H1 (cell line): ENCODE data around the gene ABLIM1. TPM values are rescaled to one million over a fixed set of nuclear protein-coding genes. Genes with fewer than 3 reads are reported as not detected.

Experiments used
- CTCF ChIA-PET: fragments of 300-600 bp; sonication (Branson Sonifier 250); formaldehyde crosslinking; loops from one replicate; lab custom pipeline; 2021; ENCODE audit not compliant: partially characterized antibody; lab: Charles Lee
- POLR2A ChIA-PET: fragments of 300-600 bp; sonication (Branson Sonifier 250); formaldehyde crosslinking; loops from one replicate; lab custom pipeline; 2021; ENCODE audit warnings: inconsistent platforms; ENCODE audit not compliant: partially characterized antibody; lab: Charles Lee
- DNase-seq, 2 experiments: peaks; one replicate each; pipeline versions ENCODE4 v3.0.0 to v3.0.0-alpha.2; 2010 to 2022; ENCODE audit warnings: low spot score in 2 of 2, low read depth in 1 of 2, mixed read lengths in 1 of 2
- FAIRE-seq: peaks from 2 replicates; lab custom pipeline; 2011; peaks lifted over from hg19 to GRCh38; lab: Jason Lieb, UNC
- H2AFZ ChIP-seq: 2 replicates; pipeline ENCODE4 v1.8.1; 2012; ENCODE audit warnings: low read length, inconsistent platforms
- H2AK5ac ChIP-seq: 2 replicates; pipeline ENCODE4 v1.6.1; 2013; ENCODE audit warnings: low read depth, low read length
- H2BK120ac ChIP-seq: replicated peaks from 2 replicates; pipeline ENCODE3; 2013; ENCODE audit warnings: low read depth, low read length, inconsistent platforms
- H2BK12ac ChIP-seq: 2 replicates; pipeline ENCODE4 v1.6.1; 2013; ENCODE audit warnings: low read depth, low read length
- H2BK15ac ChIP-seq: 2 replicates; pipeline ENCODE4 v1.6.1; 2013; ENCODE audit warnings: low read length
- H2BK20ac ChIP-seq: 2 replicates; pipeline ENCODE4 v1.6.1; 2013; ENCODE audit warnings: low read length
- H2BK5ac ChIP-seq: 2 replicates; pipeline ENCODE4 v1.6.1; 2013; ENCODE audit warnings: low read depth, low read length
- H3K14ac ChIP-seq: 2 replicates; pipeline ENCODE4 v1.6.1; 2013; ENCODE audit warnings: inconsistent platforms; ENCODE audit not compliant: insufficient read length
- H3K18ac ChIP-seq: 2 replicates; pipeline ENCODE4 v1.6.1; 2013; ENCODE audit warnings: low read length; ENCODE audit errors: extremely low read depth
- H3K23ac ChIP-seq: 2 replicates; pipeline ENCODE4 v1.6.1; 2013; ENCODE audit warnings: inconsistent platforms; ENCODE audit not compliant: insufficient read length
- H3K23me2 ChIP-seq: 2 replicates; pipeline ENCODE4 v1.6.1; 2013; ENCODE audit warnings: low read depth, low read length
- H3K27ac ChIP-seq: 2 replicates; pipeline ENCODE4 v1.6.1; 2011; ENCODE audit warnings: low read depth, low read length, inconsistent platforms
- H3K27me3 ChIP-seq, 4 experiments: replicated peaks in 1 of 4; 1 replicate in 1 of 4; 2 replicates in 3 of 4; pipeline versions ENCODE4 v1.6.1 to v1.8.1; 2011 to 2013; ENCODE audit warnings: low read length in 3 of 4, mild to moderate bottlenecking in 3 of 4, inconsistent platforms in 2 of 4, mixed read lengths in 2 of 4, moderate library complexity in 1 of 4; ENCODE audit not compliant: control insufficient read depth in 3 of 4, insufficient read depth in 3 of 4; ENCODE audit errors: extremely low read depth in 1 of 4
- H3K36me3 ChIP-seq, 4 experiments: 2 replicates each; pipeline versions ENCODE4 v1.6.1 to v1.8.1; 2011 to 2013; ENCODE audit warnings: mild to moderate bottlenecking in 4 of 4, low read length in 3 of 4, moderate library complexity in 2 of 4, control low read depth in 1 of 4, inconsistent platforms in 1 of 4; ENCODE audit not compliant: insufficient read depth in 4 of 4, control insufficient read depth in 2 of 4
- H3K4ac ChIP-seq: replicated peaks from 2 replicates; pipeline ENCODE3; 2013; ENCODE audit warnings: low read length, low read depth, mixed read lengths, inconsistent platforms; ENCODE audit not compliant: insufficient read length
- H3K4me1 ChIP-seq, 4 experiments: replicated peaks in 1 of 4; 1 replicate in 1 of 4; 2 replicates in 3 of 4; pipeline versions ENCODE4 v1.6.1 to v1.8.1; 2011 to 2013; ENCODE audit warnings: low read length in 3 of 4, inconsistent platforms in 2 of 4, mixed read lengths in 1 of 4; ENCODE audit not compliant: insufficient read depth in 4 of 4, control insufficient read depth in 3 of 4
- H3K4me2 ChIP-seq, 2 experiments: 2 replicates each; pipeline versions ENCODE4 v1.6.1 to v1.8.1; 2011 to 2013; ENCODE audit warnings: low read depth in 2 of 2, low read length in 2 of 2, control low read depth in 1 of 2, inconsistent platforms in 1 of 2, mild to moderate bottlenecking in 1 of 2; ENCODE audit not compliant: insufficient read depth in 1 of 2
- H3K4me3 ChIP-seq, 4 experiments: fragments of 200-600, 300-600 bp in 1 of 4; sonication (generic), shearing (Covaris generic), sonication (Bioruptor Twin) in 1 of 4; 2 replicates each; pipeline versions ENCODE4 v1.5.1 to v1.8.1; 2011 to 2016; ENCODE audit warnings: low read length in 4 of 4, low read depth in 3 of 4, control low read depth in 2 of 4, inconsistent platforms in 2 of 4, mild to moderate bottlenecking in 2 of 4, mixed read lengths in 1 of 4, moderate library complexity in 1 of 4; ENCODE audit not compliant: insufficient read depth in 2 of 4; ENCODE audit errors: extremely low read depth in 1 of 4
- H3K56ac ChIP-seq: replicated peaks from 2 replicates; pipeline ENCODE3; 2013; ENCODE audit warnings: low read depth, mild to moderate bottlenecking, mixed read lengths, low read length, inconsistent platforms; ENCODE audit not compliant: insufficient read length
- H3K79me1 ChIP-seq: 2 replicates; pipeline ENCODE4 v1.6.1; 2013; ENCODE audit warnings: low read depth, low read length, control low read depth
- H3K79me2 ChIP-seq, 2 experiments: 2 replicates each; pipeline versions ENCODE4 v1.6.1 to v1.8.1; 2012 to 2013; ENCODE audit warnings: low read length in 2 of 2, mild to moderate bottlenecking in 2 of 2, inconsistent platforms in 1 of 2; ENCODE audit not compliant: insufficient read depth in 2 of 2, control insufficient read depth in 1 of 2
- H3K9ac ChIP-seq, 4 experiments: replicated peaks in 1 of 4; 1 replicate in 1 of 4; 2 replicates in 3 of 4; pipeline versions ENCODE4 v1.6.1 to v1.8.1; 2011 to 2013; ENCODE audit warnings: low read depth in 3 of 4, low read length in 3 of 4, control low read depth in 2 of 4, mild to moderate bottlenecking in 2 of 4, moderate library complexity in 2 of 4, inconsistent platforms in 1 of 4; ENCODE audit errors: extremely low read depth in 1 of 4
- H3K9me3 ChIP-seq, 2 experiments: 2 replicates each; pipeline versions ENCODE4 v1.6.1 to v1.8.1; 2012 to 2013; ENCODE audit warnings: mild to moderate bottlenecking in 2 of 2, moderate library complexity in 2 of 2, control low read depth in 1 of 2, inconsistent platforms in 1 of 2, low read depth in 1 of 2, low read length in 1 of 2, mixed read lengths in 1 of 2; ENCODE audit not compliant: insufficient read depth in 2 of 2
- H4K20me1 ChIP-seq, 2 experiments: replicated peaks in 1 of 2; 2 replicates each; pipeline versions ENCODE3 to v1.8.1; 2011 to 2013; ENCODE audit warnings: inconsistent platforms in 2 of 2, low read length in 2 of 2, mild to moderate bottlenecking in 1 of 2; ENCODE audit not compliant: insufficient read depth in 2 of 2, control insufficient read depth in 1 of 2
- H4K5ac ChIP-seq: 2 replicates; pipeline ENCODE4 v1.6.1; 2013; ENCODE audit warnings: low read length, low read depth, mixed read lengths, inconsistent platforms; ENCODE audit not compliant: insufficient read length
- H4K8ac ChIP-seq: 2 replicates; pipeline ENCODE4 v1.8.0; 2013; ENCODE audit warnings: mild to moderate bottlenecking, moderate library complexity, low read length, inconsistent platforms; ENCODE audit not compliant: insufficient read depth; ENCODE audit errors: extremely low read depth
- H4K91ac ChIP-seq: replicated peaks from 2 replicates; pipeline ENCODE3; 2013; ENCODE audit warnings: low read length, mixed read lengths, inconsistent platforms; ENCODE audit not compliant: insufficient read length
- CHD1 ChIP-seq: IDR thresholded peaks from 2 replicates; pipeline ENCODE4 v1.6.1; 2012; ENCODE audit warnings: low read depth, low read length, improper control_type of control experiment
- E2F6 ChIP-seq: IDR thresholded peaks from 2 replicates; pipeline ENCODE4 v1.6.1; 2012; ENCODE audit warnings: inconsistent platforms
- MAX ChIP-seq: IDR thresholded peaks from 2 replicates; pipeline ENCODE4 v1.6.1; 2012; ENCODE audit warnings: inconsistent platforms
- POLR2A ChIP-seq, 2 experiments: IDR thresholded peaks; 1 replicate in 1 of 2; 2 replicates in 1 of 2; pipeline ENCODE4 v1.6.1; 2011; ENCODE audit warnings: low read depth in 2 of 2, low read length in 2 of 2, mild to moderate bottlenecking in 2 of 2; ENCODE audit errors: control extremely low read depth in 1 of 2
- RAD21 ChIP-seq, 2 experiments: IDR thresholded peaks in 1 of 2; conservative IDR thresholded peaks in 1 of 2; 2 replicates each; pipeline ENCODE4 v1.6.1; 2011; ENCODE audit warnings: low read depth in 2 of 2, low read length in 2 of 2, improper control_type of control experiment in 1 of 2, inconsistent platforms in 1 of 2, mild to moderate bottlenecking in 1 of 2, moderate library complexity in 1 of 2
- RNF2 ChIP-seq: fragments of 200-900, 300-1000 bp; sonication (generic); IDR thresholded peaks from 2 replicates; pipeline ENCODE4 v1.7.1; 2016; ENCODE audit warnings: borderline replicate concordance, low read depth, mild to moderate bottlenecking, antibody characterized with exemption, low read length; ENCODE audit not compliant: poor library complexity, severe bottlenecking; ENCODE audit errors: missing control alignments
- TBP ChIP-seq: IDR thresholded peaks from 2 replicates; pipeline ENCODE4 v1.6.1; 2011; ENCODE audit warnings: low read depth, low read length, improper control_type of control experiment
- WGBS, 2 experiments: shearing (Covaris generic) in 1 of 2; methylation state at CpG; one replicate each; pipeline versions ENCODE4 v1.1.6 to v1.1.7; 2013 to 2015; ENCODE audit warnings: low lambda C conversion rate in 2 of 2, mixed read lengths in 2 of 2, inconsistent platforms in 1 of 2, low coverage in 1 of 2, missing lambda C conversion rate in 1 of 2; ENCODE audit not compliant: insufficient replicate concordance in 2 of 2, insufficient coverage in 1 of 2, insufficient read length in 1 of 2; ENCODE audit errors: extremely low coverage in 1 of 2, missing lambda C conversion rate in 1 of 2; 5-methylcytosine and 5-hydroxymethylcytosine counted together
- polyA plus RNA-seq, 7 experiments: library from polyadenylated mRNA; depleted of rRNA in 3 of 7; stranded (reverse) in 5 of 7; unstranded in 2 of 7; fragments of >200 nt in 5 of 7; fragments of 200-250 nt in 2 of 7; gene quantifications; 1 replicate in 5 of 7; 2 replicates in 1 of 7; 4 replicates in 1 of 7; pipeline versions ENCODE4 v1.2.1 to v1.2.3, GENCODE V29; 2011 to 2013; ENCODE audit warnings: missing spikeins in 2 of 7, mixed read lengths in 2 of 7
- total RNA-seq: library from RNA; stranded (reverse); fragmentation: NEBNext Ultra II Directional; extraction: Animal tissue kit (Norgen Biotek cat#: 25700); gene quantifications from 2 replicates; pipeline ENCODE4 v1.2.1, GENCODE V29; 2021

ABLIM1 gene
- total and polyA plus RNA-seq, 2 of the 8 experiments (the other 6 are each of a cell fraction or from before 2014, with no cell fraction given): 51.2 to 51.7 TPM

GRCh38 chr10:114403541-114404161, 254.4 kb downstream of the ABLIM1 start:
- H4K91ac ChIP-seq: no peak overlapping the region
- H3K4me3 ChIP-seq: peak overlapping the region; percentile 59 to 75 (median 64)
- H4K5ac ChIP-seq: no peak overlapping the region
- peak overlapping the region; percentile 16; the same call in 1 of the 2 replicates for H2AFZ ChIP-seq
- H3K36me3 ChIP-seq: no peaks in the 10 kb centered on the region
- H3K4me2 ChIP-seq: peak overlapping the region; percentile 91 to 94
- POLR2A ChIA-PET: interaction anchor here (1.5 to 1.7 kb wide), 2 partner anchors 25 to 100 kb away, joined by 3 to 4 read pairs; no protein-coding TSS in a partner anchor
- no peak overlapping the region for H2BK15ac ChIP-seq
- peak overlapping the region; percentile 32; the same call in 1 of the 2 replicates for H4K8ac ChIP-seq
- H2BK20ac ChIP-seq: no peak overlapping the region
- H3K27ac ChIP-seq: no peak overlapping the region
- H3K18ac ChIP-seq: no peak overlapping the region; the same call in 1 of the 2 replicates
- H3K4me1 ChIP-seq: peaks cover 0 to 10% (median 2%) of the 10 kb centered on the region in 4 experiments; a peak in 4 of 7 replicates
- H2BK5ac ChIP-seq: no peak overlapping the region
- no peak overlapping the region for H3K4ac ChIP-seq
- H3K23ac ChIP-seq: no peak overlapping the region
- peaks cover 16% of the 10 kb centered on the region; the same call in 1 of the 2 replicates for H3K23me2 ChIP-seq
- H3K9ac ChIP-seq: no peak overlapping the region
- no peaks in the 10 kb centered on the region for H3K79me1 ChIP-seq
- no peak overlapping the region for H2BK120ac ChIP-seq
- no peaks in the 10 kb centered on the region for H4K20me1 ChIP-seq
- peaks cover 9 to 30% (median 25%) of the 10 kb centered on the region in 4 experiments for H3K27me3 ChIP-seq
- FAIRE-seq: no peak
- no peak overlapping the region for H3K56ac ChIP-seq
- H3K9me3 ChIP-seq: no peaks in the 10 kb centered on the region
- no peaks in the 10 kb centered on the region for H3K79me2 ChIP-seq
- WGBS, 2 experiments: 1% methylated on average over 32 of the region's 44 CpGs; no CpG with 5 or more reads in 1 of the 2 experiments
- DNase-seq: peak in 1 of 2 experiments; percentile 80
- H2BK12ac ChIP-seq: no peak overlapping the region
- no peak overlapping the region for H3K14ac ChIP-seq
- CTCF ChIA-PET: interaction anchor here (0.6 to 8.6 kb wide), 25 partner anchors 9 to 146 kb away, joined by 3 to 80 read pairs (median 5); no protein-coding TSS in a partner anchor
- H2AK5ac ChIP-seq: no peak overlapping the region
- TF ChIP-seq CHD1: no peak
- peak; percentile 27 to 44; a peak in 2 of 4 replicates for TF ChIP-seq RAD21 (IDR thresholded peaks at IDR 0.05 in 1 of 2, conservative IDR thresholded peaks at IDR 0.05 in 1 of 2; ENCODE audit: low read depth in 2 of 2, low read length in 2 of 2)
- peak; percentile 22 for TF ChIP-seq RNF2
- TF ChIP-seq MAX: 0 out of 2 replicates have a peak, but pooled peaks have one; percentile 26
- TF ChIP-seq POLR2A (IDR thresholded peaks at IDR 0.05; ENCODE audit: control extremely low read depth in 1 of 2, low read depth in 2 of 2, low read length in 2 of 2): no peak
- TF ChIP-seq TBP: peak; percentile 52; the same call in 1 of the 2 replicates
- TF ChIP-seq E2F6: peak; percentile 47; the same call in 1 of the 2 replicates
